ENCODE results near the gene PHLPP1.
"Not testable (repeated sequence)": the region's sequence is repeated elsewhere in the genome, so short reads cannot be mapped to it uniquely, and the experiment has no call there.

The PHLPP1 gene

GRCh38 chr18:62776024-62776570 is 60.8 kb downstream of the PHLPP1 start:
- DNase-seq, result no peak

GRCh38 chr18:62777814-62778213 is 62.5 kb downstream of the PHLPP1 start:
- no peak for DNase-seq

GRCh38 chr18:62778976-62779869 is 63.9 kb downstream of the PHLPP1 start:
- DNase-seq, result no peak

GRCh38 chr18:62781262-62781661 is 65.9 kb downstream of the PHLPP1 start:
- no peak for DNase-seq

- no peak for DNase-seq
Measured at GRCh38 chr18:62781893-62782292, 66.6 kb downstream of the PHLPP1 start.

GRCh38 chr18:62784338-62784965 is 69.1 kb downstream of the PHLPP1 start:
- DNase-seq, result no peak

GRCh38 chr18:62784966-62785413 is 69.6 kb downstream of the PHLPP1 start:
- DNase-seq, result no peak

- DNase-seq, result no peak
Measured at GRCh38 chr18:62786689-62787088, 71.3 kb downstream of the PHLPP1 start.

GRCh38 chr18:62788111-62788510 is 72.8 kb downstream of the PHLPP1 start:
- no peak for DNase-seq

- no peak for DNase-seq
Measured at GRCh38 chr18:62788876-62789275, 73.5 kb downstream of the PHLPP1 start.

- no peak for DNase-seq
Measured at GRCh38 chr18:62790871-62791772, 75.8 kb downstream of the PHLPP1 start.

GRCh38 chr18:62792016-62792415 is 76.7 kb downstream of the PHLPP1 start:
- DNase-seq, result no peak

GRCh38 chr18:62795813-62796212 is 80.5 kb downstream of the PHLPP1 start:
- no peak for DNase-seq

- DNase-seq, result no peak
Measured at GRCh38 chr18:62796216-62796621, 80.9 kb downstream of the PHLPP1 start.

GRCh38 chr18:62797329-62797728 is 82.0 kb downstream of the PHLPP1 start:
- DNase-seq, result no peak

GRCh38 chr18:62799977-62800376 is 84.6 kb downstream of the PHLPP1 start:
- DNase-seq, result no peak

GRCh38 chr18:62802523-62802922 is 87.2 kb downstream of the PHLPP1 start:
- DNase-seq, result no peak

- DNase-seq, result no peak
Measured at GRCh38 chr18:62807396-62807795, 92.1 kb downstream of the PHLPP1 start.

GRCh38 chr18:62808123-62808522 is 92.8 kb downstream of the PHLPP1 start:
- DNase-seq, result no peak

- not testable (repeated sequence) for DNase-seq
Measured at GRCh38 chr18:62809445-62809844, 94.1 kb downstream of the PHLPP1 start.

- DNase-seq, result no peak
Measured at GRCh38 chr18:62809900-62810299, 94.6 kb downstream of the PHLPP1 start.

- DNase-seq, result no peak
Measured at GRCh38 chr18:62810682-62811081, 95.3 kb downstream of the PHLPP1 start.

GRCh38 chr18:62811674-62812073 is 96.3 kb downstream of the PHLPP1 start:
- DNase-seq, result no peak
